ENCODE measurements around the gene REPIN1.

REPIN1 gene

DNA sequence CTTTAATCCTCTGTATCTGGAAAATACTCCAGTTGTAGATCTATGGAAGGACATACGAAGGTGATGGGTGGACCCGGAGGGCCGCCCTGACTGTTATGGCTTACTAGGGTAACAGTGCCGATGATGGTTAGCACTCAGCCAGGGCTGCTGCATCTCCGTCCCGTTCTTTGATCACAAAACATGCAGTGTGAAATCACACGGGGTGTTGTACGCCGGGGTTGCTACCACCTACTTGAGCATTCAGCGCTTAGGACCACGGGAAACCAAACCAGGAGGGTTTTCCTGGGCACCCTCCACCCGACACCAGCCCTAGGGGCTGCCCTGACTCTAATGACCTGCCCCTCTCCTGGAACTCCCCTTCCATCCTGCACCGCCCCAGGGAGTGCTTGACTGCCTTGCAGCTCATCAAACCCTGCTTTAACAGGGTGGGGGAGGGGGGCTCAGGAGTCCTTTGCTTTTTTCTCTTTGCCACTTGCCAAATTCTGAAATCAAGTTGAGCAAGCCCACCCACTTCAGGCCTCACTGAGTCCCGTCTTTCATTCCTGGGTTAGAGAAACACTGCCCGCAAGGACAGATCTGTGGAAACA is 30.9 kb downstream of the REPIN1 start:
- ATAC-seq = no peak
- no peaks in the 10 kb centered on the region for H3K9me3 Mint-ChIP-seq
- no peak overlapping the region for H3K27ac Mint-ChIP-seq
- DNase-seq = no peak
- no peaks in the 10 kb centered on the region for H3K27me3 Mint-ChIP-seq
- no peak overlapping the region for H3K4me3 Mint-ChIP-seq
- H3K4me1 Mint-ChIP-seq = peaks cover 45% of the 10 kb centered on the region

GRCh38 chr7:150400008-150400787 is 31.6 kb downstream of the REPIN1 start:
- ATAC-seq = no peak
- Mint-ChIP-seq H3K9me3 (no peaks in the 10 kb centered on the region), H3K4me1 (peaks cover 48% of the 10 kb centered on the region), H3K27ac (no peak overlapping the region), H3K4me3 (no peak overlapping the region), H3K27me3 (no peaks in the 10 kb centered on the region)
- no peak for DNase-seq

GRCh38 chr7:150400788-150401423 is 32.3 kb downstream of the REPIN1 start:
- H3K4me3 Mint-ChIP-seq = peak overlapping the region in 1 of 2 donors; percentile 24
- H3K4me1 Mint-ChIP-seq = peaks cover 53% of the 10 kb centered on the region
- no peaks in the 10 kb centered on the region for H3K27me3 Mint-ChIP-seq
- H3K9me3 Mint-ChIP-seq = no peaks in the 10 kb centered on the region
- ATAC-seq (no peak), DNase-seq (no peak)
- no peak overlapping the region for H3K27ac Mint-ChIP-seq

DNA sequence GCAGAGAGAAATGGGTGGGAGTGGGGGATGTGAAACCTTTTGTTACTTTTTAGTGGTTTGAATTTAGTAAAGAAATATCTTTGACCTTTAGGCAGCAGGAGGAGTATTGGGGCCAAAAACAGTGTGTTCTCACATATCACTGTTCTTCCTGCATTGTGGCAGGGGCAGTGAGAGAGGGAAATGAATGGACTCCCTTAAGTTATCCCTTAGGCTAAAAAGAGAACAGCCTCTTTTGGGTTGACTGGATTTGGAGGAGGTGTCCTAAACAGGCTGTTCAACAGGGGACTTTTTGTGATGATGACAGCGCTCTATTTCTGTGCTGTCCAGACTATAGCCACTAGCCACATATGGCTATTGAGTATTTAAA is 32.8 kb downstream of the REPIN1 start:
- DNase-seq = no peak
- H3K4me3 Mint-ChIP-seq = peak overlapping the region in 1 of 2 donors; percentile 37
- no peak for ATAC-seq
- no peaks in the 10 kb centered on the region for H3K27me3 Mint-ChIP-seq
- no peak overlapping the region for H3K27ac Mint-ChIP-seq
- peaks cover 58% of the 10 kb centered on the region for H3K4me1 Mint-ChIP-seq
- no peaks in the 10 kb centered on the region for H3K9me3 Mint-ChIP-seq

DNA sequence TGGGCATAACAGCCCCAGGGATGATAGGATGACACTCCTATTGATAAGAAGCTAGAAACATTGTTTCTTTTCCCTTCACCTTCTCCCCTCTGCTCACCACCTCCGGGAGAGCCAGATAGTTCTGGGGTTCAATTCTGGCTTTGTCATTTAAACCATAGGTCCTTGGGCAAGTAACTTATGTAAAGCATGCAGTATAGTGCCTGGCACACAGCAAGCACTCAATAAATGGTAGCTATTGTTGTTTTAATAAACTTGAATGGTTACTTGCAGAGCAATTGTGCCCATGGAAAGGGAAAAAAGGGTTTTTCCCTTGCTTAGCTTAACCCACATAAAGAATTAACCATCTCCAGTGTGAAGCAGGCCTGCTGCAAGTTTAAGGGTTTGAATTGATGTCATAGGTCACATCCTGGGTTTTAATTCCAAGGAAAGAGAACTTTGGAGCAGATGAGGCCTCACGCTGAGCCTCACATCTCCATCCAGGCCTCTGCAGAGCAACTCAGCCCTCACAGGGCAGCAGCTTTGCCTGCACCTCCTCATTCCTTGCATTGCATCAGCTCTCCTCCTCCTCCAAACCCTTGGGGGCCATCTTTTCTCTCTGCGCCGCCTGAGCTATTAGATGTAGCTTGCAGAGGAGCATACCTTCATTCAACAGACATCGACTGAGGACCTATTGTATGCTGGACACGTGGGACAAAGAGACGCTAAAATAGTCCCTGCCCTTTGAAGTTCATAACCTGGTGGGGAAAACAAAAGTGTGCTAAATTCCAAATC is 33.4 kb downstream of the REPIN1 start:
- H3K4me1 Mint-ChIP-seq = peaks cover 64% of the 10 kb centered on the region
- ATAC-seq = no peak

DNA sequence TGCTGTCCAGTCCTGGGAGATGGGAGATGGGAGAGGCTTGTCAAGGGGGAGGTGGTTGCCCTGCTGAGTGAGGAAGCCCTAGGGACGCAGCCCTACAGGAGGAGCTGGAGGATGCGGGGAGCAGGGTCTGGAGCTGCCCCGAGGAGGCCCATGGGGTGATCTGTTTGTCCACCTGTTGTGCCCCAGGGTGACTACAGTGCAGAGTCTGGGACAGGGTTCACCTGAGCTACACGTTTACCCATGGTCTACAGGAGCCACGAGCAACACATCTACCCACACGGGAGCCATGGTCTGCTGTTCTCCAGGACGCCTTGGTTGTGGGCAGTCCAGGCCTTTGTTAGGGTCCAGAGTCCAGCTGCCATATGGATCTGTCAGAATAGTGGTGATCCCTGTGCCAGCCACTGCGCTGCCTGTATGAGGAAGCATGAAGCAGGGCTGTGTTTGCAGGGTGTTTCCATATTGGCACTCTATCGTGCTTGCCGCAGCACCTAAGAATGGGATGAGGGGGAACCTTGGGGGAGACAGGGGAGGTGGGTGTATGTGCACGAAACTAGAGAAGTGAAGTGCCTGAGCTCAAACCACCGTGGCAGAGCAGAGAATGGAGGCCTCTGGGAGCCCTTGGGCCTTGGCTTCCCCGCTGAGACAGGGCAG is 34.2 kb downstream of the REPIN1 start:
- peaks cover 68% of the 10 kb centered on the region for H3K4me1 Mint-ChIP-seq
- no peak overlapping the region for H3K4me3 Mint-ChIP-seq
- no peaks in the 10 kb centered on the region for H3K9me3 Mint-ChIP-seq
- ATAC-seq (no peak), DNase-seq (no peak)
- H3K27me3 Mint-ChIP-seq = no peaks in the 10 kb centered on the region
- H3K27ac Mint-ChIP-seq = no peak overlapping the region

More for the DNA sequence above, 33.4 kb downstream of the REPIN1 start:
- no peak overlapping the region for H3K4me3 Mint-ChIP-seq
- H3K9me3 Mint-ChIP-seq = no peaks in the 10 kb centered on the region
- H3K27me3 Mint-ChIP-seq = no peaks in the 10 kb centered on the region
- H3K27ac Mint-ChIP-seq = no peak overlapping the region
- DNase-seq = no peak

GRCh38 chr7:150403376-150404171 is 35.0 kb downstream of the REPIN1 start:
- no peak for ATAC-seq
- Mint-ChIP-seq H3K27ac (peak overlapping the region; percentile 92), H3K27me3 (no peaks in the 10 kb centered on the region), H3K4me3 (peak overlapping the region; percentile 84 to 96), H3K4me1 (peaks cover 70% of the 10 kb centered on the region), H3K9me3 (no peaks in the 10 kb centered on the region)
- DNase-seq = no peak

- no peak for DNase-seq
- Mint-ChIP-seq H3K9me3 (no peaks in the 10 kb centered on the region), H3K4me1 (peaks cover 76% of the 10 kb centered on the region), H3K27ac (peak overlapping the region; percentile 92), H3K4me3 (peak overlapping the region; percentile 84 to 96), H3K27me3 (no peaks in the 10 kb centered on the region)
- no peak for ATAC-seq
Measured at GRCh38 chr7:150404172-150404804, 35.7 kb downstream of the REPIN1 start.

DNA sequence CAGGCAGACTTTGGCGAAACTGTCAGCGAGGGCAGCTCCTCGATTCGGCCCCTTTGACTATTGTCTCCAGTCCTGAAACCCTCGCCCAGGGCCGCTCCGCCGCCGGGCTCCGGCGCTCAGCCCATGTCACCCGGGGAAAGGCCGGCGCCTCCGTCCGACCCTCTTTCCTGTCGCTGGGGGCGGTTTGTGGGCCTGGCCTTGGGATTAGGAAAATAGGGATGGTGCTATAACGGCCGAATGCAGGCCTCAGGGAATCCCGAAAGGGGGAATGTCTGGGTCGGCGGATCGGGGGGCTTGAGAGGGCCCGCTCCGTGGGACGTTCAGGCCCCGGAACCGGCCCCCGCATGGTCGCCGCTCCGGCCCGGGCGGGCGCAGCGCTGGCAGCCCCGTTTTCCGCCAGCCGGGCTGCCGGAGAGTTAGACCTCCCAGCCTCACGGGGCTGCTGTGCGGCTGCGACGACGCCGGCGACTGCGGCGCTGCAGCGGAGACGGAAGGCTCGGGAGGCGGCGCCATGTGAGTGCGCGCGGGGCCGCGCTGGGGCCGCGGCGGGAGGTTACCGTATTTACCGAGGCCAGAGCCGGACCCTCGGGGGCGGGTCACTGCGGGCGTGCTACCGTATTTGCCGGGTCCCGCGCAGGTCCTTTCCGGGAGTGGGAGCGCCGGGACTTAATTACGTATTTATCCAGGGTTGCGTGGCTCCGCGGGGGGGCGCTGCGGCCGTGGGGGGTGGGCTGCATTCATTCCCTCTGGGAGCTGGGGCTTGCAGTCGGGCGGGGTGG is 36.4 kb downstream of the REPIN1 start:
- H3K9me3 Mint-ChIP-seq = no peaks in the 10 kb centered on the region
- peak overlapping the region; percentile 92 for H3K27ac Mint-ChIP-seq
- ATAC-seq (peak; percentile 86), DNase-seq (peak; percentile 86 to 90)
- no peaks in the 10 kb centered on the region for H3K27me3 Mint-ChIP-seq
- peaks cover 76% of the 10 kb centered on the region for H3K4me1 Mint-ChIP-seq
- peak overlapping the region; percentile 84 to 96 for H3K4me3 Mint-ChIP-seq

DNA sequence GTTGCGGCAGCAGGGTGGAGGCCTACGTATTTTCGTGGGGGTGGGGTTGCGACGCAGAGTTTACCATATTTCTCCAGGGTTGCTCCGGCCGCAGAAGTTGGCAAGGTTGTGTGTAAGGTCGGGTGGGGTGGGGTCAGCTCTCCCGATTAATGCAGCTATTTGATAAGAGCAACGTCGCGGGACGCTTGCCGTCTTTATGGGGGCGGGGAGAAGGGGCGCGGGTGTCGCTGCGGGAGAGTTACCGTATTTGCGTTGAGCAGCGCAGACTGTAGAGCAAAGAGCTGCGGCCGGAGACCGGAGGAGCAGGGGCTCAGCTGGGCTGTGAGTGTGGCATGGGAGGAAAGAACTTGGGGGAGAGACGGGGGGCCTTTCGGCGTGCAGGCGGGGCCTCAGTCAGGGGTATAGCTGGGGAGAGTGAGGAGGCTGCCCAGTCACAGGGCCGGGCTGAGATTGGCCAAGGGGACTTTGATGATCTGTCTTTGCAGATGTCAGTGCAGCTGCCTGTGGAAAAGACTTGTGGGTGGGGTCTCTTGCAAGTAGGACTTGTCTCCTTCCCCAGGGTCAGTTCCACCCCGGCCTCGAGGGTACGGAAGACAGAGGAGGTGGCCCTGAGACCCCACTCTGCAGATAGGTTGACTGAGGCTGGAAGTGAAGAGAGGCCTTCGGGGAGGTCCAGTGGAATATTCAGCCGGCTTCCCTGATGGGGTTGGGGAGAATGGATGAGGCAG is 37.1 kb downstream of the REPIN1 start:
- ATAC-seq (peak; percentile 39), DNase-seq (peak; percentile 55 to 60)
- Mint-ChIP-seq H3K27ac (peak overlapping the region; percentile 92), H3K4me1 (peaks cover 68% of the 10 kb centered on the region), H3K4me3 (peak overlapping the region; percentile 84 to 96), H3K9me3 (no peaks in the 10 kb centered on the region), H3K27me3 (no peaks in the 10 kb centered on the region)

- no peak for ATAC-seq
- peak overlapping the region; percentile 84 to 96 for H3K4me3 Mint-ChIP-seq
Measured at GRCh38 chr7:150406312-150406566, 37.6 kb downstream of the REPIN1 start.

DNA sequence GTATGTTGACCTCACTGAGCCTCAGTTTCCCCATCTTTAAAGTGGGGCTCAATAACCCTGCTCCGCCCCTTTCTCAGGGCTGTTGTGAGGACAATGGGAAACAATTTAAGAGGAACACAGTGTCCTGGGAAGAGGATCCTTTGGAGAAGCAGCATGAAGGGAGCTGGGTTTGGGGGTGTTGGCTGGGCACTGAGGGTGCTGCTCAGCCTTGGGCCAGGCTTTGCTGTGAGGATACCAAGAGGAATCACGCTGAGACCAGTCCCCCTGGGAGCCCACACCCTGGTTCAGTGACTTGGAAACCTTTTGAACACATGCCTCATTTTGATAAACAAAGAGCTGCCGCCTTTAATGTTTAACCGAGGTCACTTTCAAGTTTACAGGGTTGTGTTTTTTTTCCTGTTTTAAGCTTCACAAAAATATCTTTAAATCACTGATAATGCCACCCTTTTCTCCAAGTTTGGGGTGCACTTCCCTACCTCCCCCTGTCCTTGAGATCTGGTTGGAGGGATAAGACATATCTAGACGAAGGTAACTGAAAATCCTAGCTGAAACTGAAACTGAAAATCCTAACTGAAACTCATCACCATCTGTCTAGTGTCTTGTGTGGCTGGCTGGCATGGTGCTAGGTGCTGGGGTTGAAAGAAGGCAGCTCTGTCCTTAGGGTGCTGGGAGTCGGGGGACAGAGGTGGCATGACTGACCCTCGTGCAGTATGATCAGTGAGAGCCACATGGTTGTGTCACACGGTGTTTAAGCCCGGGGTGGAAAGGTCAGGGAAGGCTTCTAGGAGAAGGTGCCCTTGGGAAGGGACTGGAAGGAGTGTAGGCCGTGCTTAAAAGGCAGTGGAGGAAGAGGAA is 38.2 kb downstream of the REPIN1 start:
- Mint-ChIP-seq H3K4me1 (peaks cover 58% of the 10 kb centered on the region), H3K9me3 (no peaks in the 10 kb centered on the region), H3K27ac (peak overlapping the region; percentile 92), H3K27me3 (no peaks in the 10 kb centered on the region), H3K4me3 (peak overlapping the region; percentile 84 to 96)
- ATAC-seq (peak; percentile 67), DNase-seq (peak; percentile 36 to 50)

More at GRCh38 chr7:150406312-150406566, 37.6 kb downstream of the REPIN1 start:
- no peaks in the 10 kb centered on the region for H3K9me3 Mint-ChIP-seq
- peaks cover 63% of the 10 kb centered on the region for H3K4me1 Mint-ChIP-seq
- no peaks in the 10 kb centered on the region for H3K27me3 Mint-ChIP-seq
- DNase-seq = no peak
- peak overlapping the region; percentile 92 for H3K27ac Mint-ChIP-seq

All from stimulated activated naive CD8-positive, alpha-beta T cell treated with anti-CD3 and anti-CD28 coated beads, Interleukin-15, amount 100 ng/mL, for 72 hours (primary cell).